ENCODE results near the gene ABCC4. TPM values are rescaled to one million over a fixed set of nuclear protein-coding genes. Genes with fewer than 3 reads are reported as not detected.

Gene ABCC4
- total and polyA plus RNA-seq, 2 donors (not counting 1 experiment from before 2014, with no cell fraction given) = 1.8 to 7.1 TPM

DNA sequence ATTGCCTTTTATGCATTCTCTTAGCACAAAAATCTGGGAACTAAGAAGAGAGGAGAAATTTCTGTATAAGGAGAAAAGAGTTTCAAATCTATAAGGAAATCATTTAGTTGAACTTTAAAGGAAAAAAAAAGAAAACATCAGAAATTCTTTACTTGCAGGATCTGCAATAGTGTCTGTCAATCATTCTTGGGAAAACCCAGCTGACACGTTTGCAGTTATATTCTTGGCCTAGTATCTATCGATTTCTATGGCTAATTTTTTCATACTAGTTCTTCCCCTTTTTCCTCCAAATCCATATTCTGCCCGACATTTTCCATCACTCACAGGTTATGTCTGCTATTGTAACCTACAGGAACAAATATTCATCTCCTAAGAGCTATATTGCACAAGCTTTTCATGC lies 160.7 kb downstream of the ABCC4 start:
- ChIA-PET CTCF (no interaction called here), POLR2A (no interaction called here)
- Histone ChIP-seq H3K27me3 (replicated peaks in 1 of 4; ENCODE audit: control extremely low read depth in 1 of 4, control insufficient read depth in 3 of 4, insufficient read depth in 4 of 4, low read length in 3 of 4) (no peaks in the 10 kb centered on the region), H2AFZ (ENCODE audit: insufficient read depth, low read depth, low read length, poor library complexity, severe bottlenecking) (no peak overlapping the region), H3K4me2 (replicated peaks; ENCODE audit: low read depth, low read length, poor library complexity, severe bottlenecking) (no peak overlapping the region), H3K79me2 (ENCODE audit: control insufficient read depth, insufficient read depth, low read length) (no peaks in the 10 kb centered on the region), H3K4me3 (ENCODE audit: control extremely low read depth in 1 of 5, extremely low read depth in 1 of 5, insufficient read depth in 1 of 5, low read depth in 2 of 5, low read length in 4 of 5) (no peak overlapping the region), H3K9me3 (ENCODE audit: control extremely low read depth in 1 of 3, control insufficient read depth in 2 of 3, insufficient read depth in 1 of 3, low read length in 2 of 3) (peaks cover 0 to 4% (median 0%) of the 10 kb centered on the region in 3 donors), H3K27ac (ENCODE audit: low read length in 2 of 2) (no peak overlapping the region), H3K36me3 (replicated peaks in 1 of 2; ENCODE audit: control extremely low read depth in 1 of 2, control insufficient read depth in 1 of 2, extremely low read depth in 1 of 2, insufficient read depth in 2 of 2, low read length in 1 of 2) (no peaks in the 10 kb centered on the region), H3K4me1 (ENCODE audit: control insufficient read depth in 2 of 2, insufficient read depth in 2 of 2, low read length in 2 of 2) (no peaks in the 10 kb centered on the region), H3K9ac (ENCODE audit: low read length) (no peak overlapping the region), H4K20me1 (ENCODE audit: control insufficient read depth, insufficient read depth, low read length, poor library complexity, severe bottlenecking) (no peaks in the 10 kb centered on the region)
- H3K27ac Mint-ChIP-seq = no peak overlapping the region
- 92% methylated on average over 3 of the region's 3 CpGs for WGBS (ENCODE audit: insufficient coverage)
- no peaks in the 10 kb centered on the region for H3K27me3 Mint-ChIP-seq
- TF ChIP-seq, protein P1, sequence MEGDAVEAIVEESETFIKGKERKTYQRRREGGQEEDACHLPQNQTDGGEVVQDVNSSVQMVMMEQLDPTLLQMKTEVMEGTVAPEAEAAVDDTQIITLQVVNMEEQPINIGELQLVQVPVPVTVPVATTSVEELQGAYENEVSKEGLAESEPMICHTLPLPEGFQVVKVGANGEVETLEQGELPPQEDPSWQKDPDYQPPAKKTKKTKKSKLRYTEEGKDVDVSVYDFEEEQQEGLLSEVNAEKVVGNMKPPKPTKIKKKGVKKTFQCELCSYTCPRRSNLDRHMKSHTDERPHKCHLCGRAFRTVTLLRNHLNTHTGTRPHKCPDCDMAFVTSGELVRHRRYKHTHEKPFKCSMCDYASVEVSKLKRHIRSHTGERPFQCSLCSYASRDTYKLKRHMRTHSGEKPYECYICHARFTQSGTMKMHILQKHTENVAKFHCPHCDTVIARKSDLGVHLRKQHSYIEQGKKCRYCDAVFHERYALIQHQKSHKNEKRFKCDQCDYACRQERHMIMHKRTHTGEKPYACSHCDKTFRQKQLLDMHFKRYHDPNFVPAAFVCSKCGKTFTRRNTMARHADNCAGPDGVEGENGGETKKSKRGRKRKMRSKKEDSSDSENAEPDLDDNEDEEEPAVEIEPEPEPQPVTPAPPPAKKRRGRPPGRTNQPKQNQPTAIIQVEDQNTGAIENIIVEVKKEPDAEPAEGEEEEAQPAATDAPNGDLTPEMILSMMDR (IDR thresholded peaks at IDR 0.05) = no peak
- no peak for TF ChIP-seq EZH2 (IDR thresholded peaks at IDR 0.05; ENCODE audit: borderline replicate concordance, insufficient read depth, low read depth, low read length, poor library complexity, severe bottlenecking)
- DNase-seq (no peak), ATAC-seq (ENCODE audit: low read depth) (no peak)
- H3K9me3 Mint-ChIP-seq (ENCODE audit: insufficient read depth) = peaks cover under 1% of the 10 kb centered on the region
- H3K4me3 Mint-ChIP-seq = no peak overlapping the region
- H3K4me1 Mint-ChIP-seq = no peaks in the 10 kb centered on the region
- intact Hi-C loops (cut with micrococcal nuclease) = no loop called here

DNA sequence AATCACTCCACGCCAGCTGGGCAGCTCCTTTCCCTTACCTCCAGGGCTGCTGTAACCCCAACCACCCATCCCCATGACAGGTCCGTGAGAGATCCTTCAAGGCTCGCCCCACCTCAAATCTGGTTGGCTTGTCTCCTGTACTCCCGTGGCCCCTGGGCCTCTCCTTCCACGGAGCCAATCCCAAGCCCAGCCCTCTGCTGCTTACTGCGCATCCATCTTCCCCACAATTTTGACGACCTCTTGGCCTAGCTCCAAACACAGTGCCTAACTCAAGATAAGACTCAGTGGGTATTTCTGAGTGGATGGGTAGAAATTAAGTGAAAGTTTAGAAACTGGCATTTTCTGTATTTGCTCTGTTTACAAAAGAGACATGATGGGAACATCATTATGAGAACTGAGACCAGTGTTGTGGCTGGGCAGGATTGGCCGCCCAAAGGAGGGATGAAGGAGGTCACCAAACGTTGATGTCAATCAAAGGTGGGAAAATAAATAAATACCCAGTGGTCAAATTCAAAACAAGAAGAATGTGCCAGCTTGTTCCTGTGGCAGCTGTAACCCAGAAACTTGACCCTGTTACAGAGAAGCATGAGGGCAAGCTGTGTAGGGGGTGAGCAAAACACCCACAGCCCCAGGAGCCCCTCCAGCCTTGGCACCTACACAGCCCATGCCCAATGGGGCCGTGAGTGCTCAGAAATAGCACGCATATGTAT lies 162.2 kb downstream of the ABCC4 start:
- intact Hi-C loops (cut with micrococcal nuclease) = no loop called here
- CTCF ChIA-PET = no interaction called here
- H3K27ac Mint-ChIP-seq = no peak overlapping the region
- Histone ChIP-seq H4K20me1 (ENCODE audit: control insufficient read depth, insufficient read depth, low read length, poor library complexity, severe bottlenecking) (no peaks in the 10 kb centered on the region), H3K9ac (ENCODE audit: low read length) (no peak overlapping the region), H3K4me3 (ENCODE audit: control extremely low read depth in 1 of 5, extremely low read depth in 1 of 5, insufficient read depth in 1 of 5, low read depth in 2 of 5, low read length in 4 of 5) (no peak overlapping the region), H3K27me3 (replicated peaks in 1 of 4; ENCODE audit: control extremely low read depth in 1 of 4, control insufficient read depth in 3 of 4, insufficient read depth in 4 of 4, low read length in 3 of 4) (no peaks in the 10 kb centered on the region), H3K4me1 (ENCODE audit: control insufficient read depth in 2 of 2, insufficient read depth in 2 of 2, low read length in 2 of 2) (no peaks in the 10 kb centered on the region), H3K9me3 (ENCODE audit: control extremely low read depth in 1 of 3, control insufficient read depth in 2 of 3, insufficient read depth in 1 of 3, low read length in 2 of 3) (no peaks in the 10 kb centered on the region), H3K36me3 (replicated peaks in 1 of 2; ENCODE audit: control extremely low read depth in 1 of 2, control insufficient read depth in 1 of 2, extremely low read depth in 1 of 2, insufficient read depth in 2 of 2, low read length in 1 of 2) (no peaks in the 10 kb centered on the region), H2AFZ (ENCODE audit: insufficient read depth, low read depth, low read length, poor library complexity, severe bottlenecking) (no peak overlapping the region), H3K4me2 (replicated peaks; ENCODE audit: low read depth, low read length, poor library complexity, severe bottlenecking) (no peak overlapping the region), H3K27ac (ENCODE audit: low read length in 2 of 2) (no peak overlapping the region), H3K79me2 (ENCODE audit: control insufficient read depth, insufficient read depth, low read length) (no peaks in the 10 kb centered on the region)
- no peaks in the 10 kb centered on the region for H3K27me3 Mint-ChIP-seq
- 96% methylated on average over 4 of the region's 11 CpGs for WGBS (ENCODE audit: insufficient coverage)
- H3K4me3 Mint-ChIP-seq = no peak overlapping the region
- POLR2A ChIA-PET = no interaction called here
- TF ChIP-seq EZH2 (IDR thresholded peaks at IDR 0.05; ENCODE audit: borderline replicate concordance, insufficient read depth, low read depth, low read length, poor library complexity, severe bottlenecking) = no peak
- TF ChIP-seq, protein P1 (IDR thresholded peaks at IDR 0.05) = no peak
- DNase-seq (no peak), ATAC-seq (ENCODE audit: low read depth) (no peak)
- H3K4me1 Mint-ChIP-seq = no peaks in the 10 kb centered on the region
- H3K9me3 Mint-ChIP-seq (ENCODE audit: insufficient read depth) = no peaks in the 10 kb centered on the region
